OCI-M2 (cell line): ENCODE measurements around the gene C20orf204.
"Not testable (repeated sequence)": the region's sequence is repeated elsewhere in the genome, so short reads cannot be mapped to it uniquely, and the experiment has no call there.

Source experiments
- DNase-seq: peaks from one replicate; lab custom pipeline; 2025; ENCODE audit not compliant: unreplicated experiment; lab: John Stamatoyannopoulos, UW

The C20orf204 gene

GRCh38 chr20:64035933-64036345, at the start of gene C20orf204:
C20orf204 (plus strand) TSS chr20:64036182; CDS start chr20:64036324, 142 bp downstream.
- no peak for DNase-seq

- no peak for DNase-seq
These were observed 35.1 kb upstream of the C20orf204 start for GRCh38 chr20:64000906-64001305.

- no peak for DNase-seq
These were observed 34.4 kb upstream of the C20orf204 start for GRCh38 chr20:64001607-64002011.

- DNase-seq, result no peak
These were observed 31.8 kb upstream of the C20orf204 start for GRCh38 chr20:64003960-64004725.

GRCh38 chr20:64005394-64005793, 30.6 kb upstream of the C20orf204 start:
- no peak for DNase-seq

- no peak for DNase-seq
These were observed 29.5 kb upstream of the C20orf204 start for GRCh38 chr20:64006490-64006889.

- no peak for DNase-seq
These were observed 29.1 kb upstream of the C20orf204 start for GRCh38 chr20:64006902-64007301.

GRCh38 chr20:64009811-64010387, 26.1 kb upstream of the C20orf204 start:
- DNase-seq, result no peak

GRCh38 chr20:64010711-64011237, 25.2 kb upstream of the C20orf204 start:
- DNase-seq, result no peak

GRCh38 chr20:64011366-64011779, 24.6 kb upstream of the C20orf204 start:
- DNase-seq, result no peak

- not testable (repeated sequence) for DNase-seq
These were observed 23.4 kb upstream of the C20orf204 start for GRCh38 chr20:64012385-64013154.

GRCh38 chr20:64015635-64016034, 20.3 kb upstream of the C20orf204 start:
- DNase-seq, result no peak

- no peak for DNase-seq
These were observed 14.6 kb upstream of the C20orf204 start for GRCh38 chr20:64021124-64021975.

GRCh38 chr20:64022671-64023360, 13.2 kb upstream of the C20orf204 start:
- DNase-seq, result no peak

- no peak for DNase-seq
These were observed 12.4 kb upstream of the C20orf204 start for GRCh38 chr20:64023361-64024140.

GRCh38 chr20:64024141-64024990, 11.6 kb upstream of the C20orf204 start:
- DNase-seq, result no peak

- DNase-seq, result no peak
These were observed 10.7 kb upstream of the C20orf204 start for GRCh38 chr20:64025101-64025825.
